HG03378 (cell line): ENCODE measurements around the gene FOXD4L1.
"Not testable (repeated sequence)": the region's sequence is repeated elsewhere in the genome, so short reads cannot be mapped to it uniquely, and the experiment has no call there.

ENCODE experiments used
- ATAC-seq: cut with Tn5 transposase; IDR thresholded peaks from one replicate; pipeline ENCODE4 v1.9.1; 2021; ENCODE audit warnings: mild to moderate bottlenecking, moderate library complexity; ENCODE audit not compliant: unreplicated experiment

Gene FOXD4L1

DNA sequence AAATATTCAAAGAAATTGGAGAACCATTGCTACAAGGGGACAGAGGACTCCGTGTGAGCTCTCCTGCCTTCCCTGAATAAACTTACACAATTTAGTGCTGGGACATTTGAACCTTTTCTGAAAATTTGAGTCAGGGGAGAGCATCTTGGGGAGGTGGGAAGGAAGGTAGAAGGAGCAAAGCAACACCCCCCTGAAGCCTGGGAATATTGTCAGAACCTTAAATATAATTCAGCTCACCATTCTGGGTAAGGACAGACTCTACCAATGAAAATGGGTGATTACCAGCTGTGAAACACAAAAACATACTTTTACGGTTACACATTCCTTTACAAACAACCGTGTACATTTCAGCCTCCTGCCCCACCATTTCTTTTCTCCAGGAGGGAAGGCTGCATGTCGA lies at the start of gene FOXD4L1:
Gene FOXD4L1, plus strand, starts transcription at position 301 of the 400 bp plus-strand sequence. CDS start 592 bp downstream, outside the sequence.
- not testable (repeated sequence) for ATAC-seq

DNA sequence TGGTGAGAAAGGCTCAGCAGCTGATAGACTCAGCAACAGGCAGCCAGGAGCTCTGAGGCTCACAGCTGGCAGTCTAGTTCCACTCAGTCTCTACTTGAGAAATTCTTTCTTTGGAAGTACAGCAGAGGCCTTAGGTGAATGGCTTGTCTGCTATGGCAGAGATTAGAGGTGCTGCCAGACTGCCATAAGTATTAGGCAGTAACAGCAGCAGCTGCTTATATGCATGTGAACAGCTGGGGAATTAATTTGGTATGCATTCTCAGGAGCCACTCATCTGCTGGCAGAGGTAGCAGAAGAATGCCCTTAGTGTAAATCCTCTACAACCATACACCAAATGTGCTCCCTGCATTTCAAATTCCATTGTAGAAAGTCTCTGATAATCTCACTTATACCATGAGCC lies 32.7 kb upstream of the FOXD4L1 start:
- not testable (repeated sequence) for ATAC-seq

GRCh38 chr2:113476688-113477368 lies 21.6 kb upstream of the FOXD4L1 start:
- ATAC-seq = not testable (repeated sequence)

GRCh38 chr2:113496527-113496926 lies 1.9 kb upstream of the FOXD4L1 start:
- not testable (repeated sequence) for ATAC-seq

GRCh38 chr2:113499019-113499885 lies 787 bp downstream of the FOXD4L1 start:
- not testable (repeated sequence) for ATAC-seq

DNA sequence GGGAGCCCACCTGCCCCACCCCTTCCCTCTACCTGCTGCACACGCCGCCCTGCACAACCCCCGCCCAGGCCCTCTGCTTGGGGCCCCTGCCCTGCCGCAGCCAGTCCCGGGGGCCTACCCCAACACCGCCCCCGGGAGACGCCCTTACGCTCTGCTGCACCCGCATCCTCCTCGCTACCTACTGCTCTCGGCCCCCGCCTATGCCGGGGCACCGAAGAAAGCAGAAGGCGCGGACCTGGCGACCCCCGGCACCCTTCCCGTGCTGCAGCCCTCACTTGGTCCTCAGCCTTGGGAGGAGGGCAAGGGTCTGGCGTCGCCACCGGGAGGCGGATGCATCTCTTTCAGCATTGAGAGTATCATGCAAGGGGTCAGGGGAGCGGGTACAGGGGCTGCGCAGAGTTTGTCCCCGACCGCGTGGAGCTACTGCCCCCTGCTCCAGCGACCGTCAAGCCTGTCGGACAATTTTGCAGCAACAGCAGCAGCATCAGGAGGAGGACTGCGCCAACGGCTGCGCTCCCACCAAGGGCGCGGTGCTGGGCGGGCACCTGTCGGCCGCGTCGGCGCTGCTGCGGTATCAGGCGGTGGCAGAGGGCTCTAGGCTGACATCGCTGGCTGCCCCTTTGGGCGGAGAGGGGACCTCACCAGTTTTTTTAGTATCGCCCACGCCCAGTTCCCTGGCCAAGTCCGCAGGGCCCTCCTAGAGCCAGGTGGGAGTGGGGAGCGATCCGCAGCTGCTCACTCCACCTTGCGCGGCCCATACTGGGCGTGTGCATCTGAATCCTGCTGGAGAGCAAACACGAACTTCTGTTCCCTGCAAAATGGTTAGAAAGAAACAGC lies 1.6 kb downstream of the FOXD4L1 start:
- ATAC-seq = not testable (repeated sequence)

DNA sequence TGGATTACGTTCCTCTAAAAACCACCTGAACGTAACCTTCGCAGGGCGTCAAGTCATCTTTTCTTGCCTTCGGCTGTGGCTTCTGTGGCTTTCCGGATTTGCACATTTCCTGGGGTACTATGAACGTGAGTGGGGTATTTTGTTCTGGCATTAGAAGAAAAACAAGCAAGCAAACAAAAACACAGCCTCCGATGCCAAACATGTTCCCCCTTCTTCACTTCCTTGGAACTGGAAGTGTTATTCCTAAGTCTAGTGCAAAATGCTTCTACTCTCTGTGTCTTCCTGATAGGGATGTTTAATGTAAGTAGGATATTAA lies 2.2 kb downstream of the FOXD4L1 start:
- ATAC-seq = not testable (repeated sequence)

DNA sequence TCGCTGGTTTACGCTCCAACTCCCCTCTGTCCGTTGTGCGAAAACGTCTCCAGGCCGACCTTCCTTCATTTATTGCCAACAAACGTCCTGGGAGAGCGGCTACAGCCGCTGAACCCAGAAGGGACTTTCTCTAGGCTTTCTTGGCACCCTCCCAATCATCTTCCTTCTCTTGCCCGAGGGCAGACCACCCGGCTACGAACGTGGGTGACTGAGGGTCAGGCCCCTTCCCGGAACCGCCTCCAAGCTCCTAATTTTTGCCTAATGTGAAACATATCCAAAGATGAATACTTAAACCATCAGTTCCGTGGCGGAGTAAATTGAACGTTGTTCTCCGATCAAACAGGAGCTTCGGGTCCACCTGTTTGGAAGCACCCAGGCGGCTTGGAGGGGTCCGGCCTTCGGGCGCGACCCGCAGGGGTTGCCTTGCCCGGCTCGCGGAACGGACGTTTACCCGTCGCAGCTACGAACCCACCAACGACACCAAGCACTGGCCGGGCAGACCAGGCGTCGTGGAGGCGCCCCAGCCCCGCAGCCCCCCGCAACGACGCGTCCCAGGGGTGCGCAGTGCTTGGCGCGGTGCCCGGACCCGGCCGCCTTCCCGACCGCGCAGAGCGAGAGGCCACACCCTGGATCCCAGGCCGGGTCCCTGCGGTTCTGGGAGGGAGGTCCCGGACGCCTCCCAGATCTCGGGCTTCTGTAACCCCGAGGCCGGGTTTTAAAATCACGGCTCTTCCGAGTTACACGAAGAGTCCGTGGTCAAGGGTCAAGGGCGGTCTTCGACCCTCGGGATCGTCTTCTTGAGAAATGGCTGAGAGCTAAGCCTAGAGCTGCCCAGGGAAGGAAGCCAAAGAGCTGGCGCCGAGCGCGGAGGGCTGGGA lies 4.0 kb downstream of the FOXD4L1 start:
- peak; percentile 27 for ATAC-seq

GRCh38 chr2:113503094-113504042 lies 4.9 kb downstream of the FOXD4L1 start:
- peak; percentile 66 for ATAC-seq

- not testable (repeated sequence) for ATAC-seq
Observed at GRCh38 chr2:113504081-113504480, 5.6 kb downstream of the FOXD4L1 start.

DNA sequence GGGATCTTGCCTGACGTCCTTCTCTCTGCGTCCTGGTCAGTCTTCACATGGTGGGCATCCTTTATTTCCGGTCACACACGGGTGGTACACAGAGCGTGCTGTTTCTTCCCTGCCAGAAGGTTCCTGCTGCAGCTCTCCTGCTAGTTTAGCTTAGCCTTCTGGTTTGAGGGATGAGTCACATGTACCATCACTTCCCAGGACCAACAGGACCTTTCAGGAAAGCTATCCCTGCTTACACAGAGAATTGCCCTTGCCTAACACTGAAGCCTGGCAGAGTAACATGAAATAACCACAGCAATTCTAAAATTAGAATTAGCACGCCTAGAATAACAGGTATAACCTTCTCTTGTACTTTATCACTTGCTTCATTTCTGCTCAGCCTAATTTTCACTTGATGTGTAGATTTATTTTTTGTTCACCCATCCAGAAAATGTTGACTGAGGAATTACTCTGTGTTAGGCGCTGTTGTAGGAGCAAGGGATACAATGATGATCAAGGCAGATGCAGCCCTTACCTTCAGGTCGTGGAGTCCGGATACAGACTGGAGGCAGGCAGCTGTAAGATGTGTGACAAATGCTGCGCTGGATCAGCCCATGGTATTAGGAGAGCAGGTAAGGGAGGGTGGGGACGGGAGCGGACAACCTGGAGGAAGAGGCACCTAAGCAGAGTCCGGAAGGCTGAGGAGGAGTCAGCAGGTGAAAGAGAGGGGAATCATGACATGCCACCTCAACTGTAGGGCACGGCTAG lies 9.1 kb downstream of the FOXD4L1 start:
- not testable (repeated sequence) for ATAC-seq

DNA sequence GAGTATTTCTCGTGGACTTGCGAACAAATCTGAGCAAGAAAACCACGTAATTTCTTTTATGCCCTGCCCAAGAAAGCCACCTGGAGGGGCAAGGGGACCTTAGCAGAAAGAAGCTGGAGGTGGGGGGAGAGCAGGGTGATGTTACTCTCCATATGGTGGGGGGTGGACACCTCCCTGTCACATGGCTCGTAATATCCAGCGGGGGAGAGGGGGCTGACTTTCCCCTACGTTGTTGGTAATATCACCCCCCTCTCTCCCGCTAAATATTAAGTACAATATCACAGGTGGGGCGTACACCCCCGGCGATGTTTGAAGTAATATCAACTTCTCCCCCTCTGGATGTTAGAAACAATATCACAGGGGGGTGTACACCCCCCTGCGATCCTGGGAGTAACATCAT lies 9.7 kb downstream of the FOXD4L1 start:
- not testable (repeated sequence) for ATAC-seq

- not testable (repeated sequence) for ATAC-seq
Observed at GRCh38 chr2:113510913-113511312, 12.4 kb downstream of the FOXD4L1 start.

GRCh38 chr2:113511859-113512258 lies 13.4 kb downstream of the FOXD4L1 start:
- ATAC-seq = not testable (repeated sequence)

DNA sequence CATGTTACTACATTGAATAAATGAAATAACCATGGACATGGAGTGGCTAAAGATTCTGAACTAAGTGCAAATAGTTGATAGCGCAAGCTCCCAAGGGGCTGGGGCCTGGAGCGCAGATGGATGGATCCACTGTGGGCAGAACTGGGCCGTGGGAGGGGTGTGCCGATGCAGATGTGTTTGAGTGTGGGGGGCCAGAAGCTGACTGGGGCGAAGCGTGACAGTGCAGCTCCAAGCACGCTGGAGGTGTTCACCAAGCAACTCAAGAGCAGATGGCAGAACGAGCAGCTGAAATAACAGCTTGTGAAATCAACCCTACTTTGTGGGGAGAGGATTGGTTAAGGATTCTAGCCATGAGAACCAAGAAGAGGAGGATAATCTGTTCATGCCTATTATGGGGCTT lies 17.0 kb downstream of the FOXD4L1 start:
- ATAC-seq = not testable (repeated sequence)

- ATAC-seq = not testable (repeated sequence)
Observed at GRCh38 chr2:113515995-113516394, 17.5 kb downstream of the FOXD4L1 start.

DNA sequence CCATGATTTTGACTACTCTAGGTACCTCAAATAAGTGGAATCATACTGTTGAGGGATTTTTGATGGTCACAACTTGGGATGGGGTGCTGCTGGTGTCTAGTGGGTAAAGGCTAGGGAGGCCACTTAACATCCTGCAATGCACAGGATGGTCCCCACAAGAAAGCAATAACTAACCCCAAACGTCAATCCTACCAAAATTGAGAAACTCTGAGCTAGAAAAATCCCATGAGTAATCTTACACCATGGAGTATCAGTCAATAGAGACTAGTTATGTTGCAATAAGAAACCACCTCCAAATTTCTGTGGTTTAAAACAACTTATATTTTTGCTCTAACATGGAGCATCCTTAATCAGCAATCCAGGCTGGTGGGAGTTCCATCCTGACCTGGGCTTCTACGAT lies 18.6 kb downstream of the FOXD4L1 start:
- ATAC-seq = not testable (repeated sequence)

GRCh38 chr2:113520837-113521236 lies 22.4 kb downstream of the FOXD4L1 start:
- ATAC-seq = not testable (repeated sequence)
